Ureter (tissue), 1 donor: Measurements from ENCODE around the gene ABRAXAS1. TPM values are rescaled to one million over a fixed set of nuclear protein-coding genes. Genes with fewer than 3 reads are reported as not detected.
"Not testable (repeated sequence)": the region's sequence is repeated elsewhere in the genome, so short reads cannot be mapped to it uniquely, and the experiment has no call there.

Source experiments
- DNase-seq: peaks from one replicate; pipeline ENCODE4 v3.0.0-alpha.2; 2020; ENCODE audit warnings: low spot score
- total RNA-seq: library from RNA; stranded (reverse); gene quantifications from one replicate; pipeline ENCODE4 v1.2.4, GENCODE V29; 2023
- donor health status: DM: yes; HTN: yes; CAD: no.

The ABRAXAS1 gene
- 12.7 TPM for total RNA-seq

- DNase-seq: peak; percentile 92
Measured at GRCh38 chr4:83484500-83485461, at the start of gene ABRAXAS1. Gene ABRAXAS1, minus strand, starts transcription at chr4:83485100. Its CDS starts 28 bp downstream, at chr4:83485072.

- no peak for DNase-seq
Measured at GRCh38 chr4:83527671-83528070, 42.8 kb upstream of the ABRAXAS1 start.

- DNase-seq: no peak
Measured at GRCh38 chr4:83522239-83522638, 37.3 kb upstream of the ABRAXAS1 start.

- no peak for DNase-seq
Measured at GRCh38 chr4:83516042-83516772, 31.3 kb upstream of the ABRAXAS1 start.

GRCh38 chr4:83510442-83510841 lies 25.5 kb upstream of the ABRAXAS1 start:
- DNase-seq: no peak

DNA sequence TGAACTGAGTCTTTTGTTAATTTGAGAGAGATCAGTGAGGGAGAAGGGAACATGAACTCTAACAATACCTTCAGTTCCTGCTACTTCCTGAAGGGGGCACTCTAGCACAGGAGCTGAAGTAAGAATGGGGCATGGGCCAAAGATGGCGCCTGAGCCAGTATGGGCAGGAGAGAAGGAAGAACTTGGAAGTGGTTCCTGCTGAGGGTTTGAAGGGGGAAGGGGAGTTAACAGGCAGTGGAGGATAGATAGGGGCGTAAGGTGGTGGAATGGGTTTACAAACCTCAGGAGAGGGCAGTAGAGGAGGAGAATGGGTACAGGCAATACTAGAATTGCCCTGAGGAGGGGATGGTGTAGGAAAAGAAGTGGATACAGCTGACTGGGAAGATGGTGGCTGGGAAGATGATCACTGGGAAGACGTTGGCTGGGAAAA lies 24.3 kb upstream of the ABRAXAS1 start:
- peak; percentile 67 for DNase-seq

DNA sequence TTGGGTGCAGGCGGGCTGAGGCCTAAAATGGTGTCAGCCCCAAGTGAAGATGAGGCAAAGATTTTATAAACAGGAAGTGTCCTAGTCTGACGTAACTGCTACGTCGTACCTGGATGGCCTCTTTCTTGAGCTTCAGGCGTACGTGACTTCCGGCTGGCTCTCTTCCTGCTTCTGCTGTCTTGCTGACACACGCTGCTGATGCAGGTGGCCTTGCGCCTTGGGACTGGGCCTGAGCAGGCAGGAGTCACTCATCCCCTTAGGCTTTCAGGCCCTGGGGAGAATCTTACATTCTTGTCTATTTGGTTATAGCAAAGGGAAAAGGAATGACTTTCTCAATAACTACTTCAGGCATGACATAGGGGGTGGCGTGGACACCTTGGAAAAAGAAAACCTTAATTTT lies 20.1 kb upstream of the ABRAXAS1 start:
- DNase-seq: no peak

- no peak for DNase-seq
Measured at GRCh38 chr4:83504503-83504902, 19.6 kb upstream of the ABRAXAS1 start.

DNA sequence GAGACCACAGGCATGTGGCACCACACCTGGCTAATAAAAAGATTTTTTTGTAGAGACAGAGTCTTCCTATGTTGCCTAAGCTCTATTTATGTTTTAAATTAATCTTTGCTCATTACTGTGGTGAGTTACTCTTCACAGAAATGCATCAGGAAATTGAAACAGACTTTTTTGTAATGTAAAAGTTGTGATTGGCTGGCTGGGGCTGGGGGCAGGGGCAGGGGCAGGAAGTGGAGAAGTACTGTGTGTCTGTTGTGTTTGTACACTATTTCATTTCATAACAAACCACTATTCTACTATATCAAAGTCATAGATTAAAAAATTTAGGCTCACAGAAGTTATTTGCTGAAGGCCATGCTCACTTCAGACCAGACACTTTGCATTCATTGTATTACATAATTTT lies 19.1 kb upstream of the ABRAXAS1 start:
- no peak for DNase-seq

- not testable (repeated sequence) for DNase-seq
Measured at GRCh38 chr4:83501671-83502070, 16.8 kb upstream of the ABRAXAS1 start.

DNA sequence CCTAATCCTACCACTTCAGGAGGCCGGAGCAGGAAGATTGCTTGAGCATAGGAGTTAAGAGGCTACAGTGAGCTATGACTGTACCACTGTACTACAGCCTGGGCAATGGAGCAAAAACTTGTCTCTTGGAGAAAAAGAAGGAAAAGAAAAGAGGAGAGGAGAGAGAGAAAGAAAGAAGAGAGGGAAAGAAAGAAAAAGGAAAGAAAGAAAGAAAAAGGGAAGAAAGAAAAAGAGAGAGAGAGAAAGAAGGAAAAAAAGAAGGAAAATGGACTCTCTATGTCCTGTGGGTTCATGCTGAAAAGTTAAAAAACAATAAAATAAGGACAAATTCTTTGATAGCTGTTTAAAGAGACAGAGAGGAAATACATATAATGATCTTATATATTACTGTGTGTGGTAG lies 13.3 kb upstream of the ABRAXAS1 start:
- DNase-seq: no peak

GRCh38 chr4:83496085-83496917 lies 11.4 kb upstream of the ABRAXAS1 start:
- DNase-seq: not testable (repeated sequence)

- no peak for DNase-seq
Measured at GRCh38 chr4:83490876-83491450, 6.1 kb upstream of the ABRAXAS1 start.

DNA sequence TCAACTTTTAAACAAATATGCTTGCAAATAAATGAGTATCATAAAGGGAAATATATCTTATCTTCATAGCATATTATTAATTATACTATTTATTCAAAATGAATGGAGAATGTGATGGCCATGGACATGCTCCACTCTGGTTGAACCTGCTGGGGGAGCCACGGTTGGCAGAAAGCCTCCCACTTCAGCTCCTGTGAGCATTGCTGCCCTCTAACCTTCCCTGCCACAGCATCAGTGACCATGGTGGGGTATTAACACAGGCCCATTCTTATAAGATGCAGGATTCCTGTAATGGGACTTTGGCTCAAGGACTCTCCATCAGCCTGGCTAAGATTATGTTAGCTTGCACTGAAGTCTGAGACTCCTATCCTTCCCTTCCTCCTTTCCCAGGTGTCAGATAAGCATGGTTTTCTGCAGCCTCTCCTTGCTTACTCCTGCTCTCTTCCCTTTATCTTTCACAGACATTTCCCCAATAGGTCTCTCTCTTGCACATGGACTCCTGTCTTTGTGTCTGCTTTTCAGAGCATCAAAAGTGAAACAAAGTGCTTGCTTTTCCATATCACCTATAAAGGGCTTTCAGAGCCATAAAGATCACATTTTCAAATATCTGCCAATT lies 4.9 kb upstream of the ABRAXAS1 start:
- DNase-seq: no peak

DNA sequence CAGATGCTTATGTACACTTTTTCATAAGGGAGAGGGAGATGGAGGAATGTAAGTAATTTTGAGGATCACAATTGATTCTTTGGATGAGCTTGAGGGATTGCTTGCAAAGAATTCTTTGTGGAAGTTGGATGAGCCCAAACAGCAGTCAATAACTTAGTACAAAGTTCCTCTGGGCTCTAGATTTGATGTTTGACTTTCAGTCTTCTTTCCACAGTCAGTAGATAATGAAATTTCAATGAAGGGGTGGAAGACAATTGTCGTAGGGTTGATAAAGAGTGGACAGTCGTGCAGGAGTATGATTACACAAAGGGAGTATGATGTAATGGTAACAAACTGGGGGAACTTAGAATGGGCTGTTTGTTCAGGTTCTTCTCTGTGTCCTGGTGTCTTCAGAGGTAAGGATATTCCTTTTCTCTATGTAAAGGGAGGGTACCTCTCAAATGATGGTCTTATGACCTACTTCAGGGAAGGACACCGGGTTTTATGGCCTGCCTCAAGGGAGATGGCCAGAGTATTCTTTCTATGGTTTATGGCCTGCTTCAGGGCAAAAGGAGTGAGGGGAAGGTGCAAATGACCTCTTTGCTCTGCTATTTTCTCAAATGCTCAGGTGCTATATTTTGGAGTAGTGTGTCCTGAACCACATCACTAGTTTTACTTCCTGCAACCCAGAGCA lies 1.7 kb upstream of the ABRAXAS1 start:
- DNase-seq: no peak

DNA sequence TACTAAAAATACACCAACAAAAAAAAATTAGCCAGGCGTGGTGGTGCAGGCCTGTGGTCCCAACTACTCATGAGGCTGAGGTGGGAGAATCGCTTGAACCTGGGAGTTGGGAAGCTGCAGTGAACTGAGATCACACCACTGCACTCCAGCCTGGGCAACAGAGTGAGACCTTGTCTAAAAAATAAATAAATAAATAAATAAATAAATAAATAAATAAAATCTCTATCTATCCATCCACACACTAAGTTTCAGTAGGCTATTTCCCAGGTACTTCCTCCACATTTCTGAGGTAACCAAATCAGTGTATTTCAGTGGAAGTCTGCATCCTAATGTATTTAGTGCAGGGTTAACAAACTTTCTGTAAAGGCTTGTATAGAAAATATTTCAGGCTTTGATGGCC lies 10.9 kb downstream of the ABRAXAS1 start:
- DNase-seq: no peak

GRCh38 chr4:83473423-83473822 lies 11.5 kb downstream of the ABRAXAS1 start:
- no peak for DNase-seq

DNA sequence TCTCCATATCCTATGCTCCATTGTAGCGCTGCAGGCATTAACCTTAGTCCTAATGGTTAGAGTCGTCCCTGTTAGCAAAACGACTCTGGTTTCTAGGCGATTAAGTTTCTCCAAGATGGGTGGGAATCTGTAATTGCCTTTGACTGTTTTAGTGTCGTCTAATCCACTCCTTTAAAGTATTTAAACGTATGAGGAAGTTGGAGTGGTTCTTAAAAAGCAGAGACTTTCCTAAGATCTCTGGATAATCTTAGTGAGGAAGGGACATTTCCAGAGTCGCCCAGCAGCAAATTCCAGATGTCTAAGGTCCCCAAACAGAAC lies 28.8 kb downstream of the ABRAXAS1 start:
- DNase-seq: no peak

DNA sequence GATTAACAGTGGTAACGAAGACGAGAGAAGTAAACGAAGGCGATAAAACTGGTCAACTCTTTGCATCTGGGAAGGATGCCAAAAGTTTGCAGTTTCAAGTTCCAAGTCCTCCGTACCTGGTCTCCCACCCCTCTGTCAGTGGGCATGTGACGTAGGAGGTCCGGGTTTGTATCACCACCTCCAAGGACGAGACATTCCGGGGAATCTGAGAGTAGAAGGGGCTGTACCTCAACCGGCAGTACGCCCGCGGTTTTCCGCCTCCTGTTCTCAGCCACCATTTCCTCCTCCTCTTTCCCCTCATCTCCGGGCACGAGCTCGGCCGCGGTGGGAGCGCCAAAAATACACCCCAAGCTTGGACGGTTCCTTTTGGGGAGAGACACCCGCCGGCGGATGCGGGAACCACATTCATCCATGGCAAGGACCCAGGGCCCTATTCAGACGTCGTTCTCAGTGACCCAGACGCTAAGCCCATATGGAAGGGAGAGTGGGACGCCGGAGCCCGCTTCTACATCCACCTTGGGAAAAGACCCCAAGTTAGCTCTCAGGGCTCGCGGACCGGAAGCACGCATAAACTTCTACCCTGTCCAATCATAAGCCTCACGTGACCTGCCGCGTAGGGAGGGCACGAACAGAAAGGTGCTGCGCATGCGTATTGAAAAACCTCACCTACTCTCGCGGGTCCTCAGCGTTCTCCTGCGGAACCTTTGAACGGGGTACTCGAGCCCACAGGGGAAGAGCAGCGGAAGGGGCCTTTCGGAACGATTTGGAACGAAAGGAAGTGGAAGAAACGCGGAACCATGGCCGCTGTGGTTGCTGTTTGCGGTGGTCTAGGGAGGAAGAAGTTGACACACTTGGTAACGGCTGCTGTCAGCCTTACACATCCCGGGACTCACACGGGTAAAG lies 29.4 kb downstream of the ABRAXAS1 start, which contains the start of the genes HELQ and MRPS18C:
Gene HELQ (minus strand): TSS at position 543 of the 903 bp plus-strand sequence. CDS start 130 bp downstream, at position 413.
Gene MRPS18C (plus strand): TSS at position 778 of the 903 bp plus-strand sequence. CDS start 20 bp downstream, at position 798.
- DNase-seq: peak; percentile 99
